Stomach (tissue), 9 donors: ENCODE measurements around the gene FOSL1. TPM values are rescaled to one million over a fixed set of nuclear protein-coding genes. Genes with fewer than 3 reads are reported as not detected.
A peak's percentile ranks its signal among the peaks of the same experiment; 100 is the strongest.

Experiments
- DNase-seq, 2 donors: peaks; one replicate each; pipeline versions ENCODE4 v3.0.0 to v3.0.0-alpha.2; 2013 to 2019
- H3K27ac ChIP-seq, 5 donors: fragments of 200-600 bp in 4 of 5; sonication (generic) in 4 of 5; one replicate each; pipeline ENCODE4 v1.5.1; 2013 to 2019; ENCODE audit warnings: mild to moderate bottlenecking in 1 of 5, moderate library complexity in 1 of 5
- H3K27me3 ChIP-seq, 3 donors: fragments of 200-600 bp; sonication (generic); one replicate each; pipeline ENCODE4 v1.5.1; 2017 to 2019; ENCODE audit warnings: mixed run types in 1 of 3
- H3K36me3 ChIP-seq, 4 donors: fragments of 200-600 bp; sonication (generic); 1 replicate in 3 of 4; 2 replicates in 1 of 4; pipeline ENCODE4 v1.5.1; 2016 to 2019
- H3K4me1 ChIP-seq, 4 donors: fragments of 200-600 bp; sonication (generic); one replicate each; pipeline ENCODE4 v1.5.1; 2016 to 2019
- H3K4me3 ChIP-seq, 4 donors: fragments of 200-600 bp; sonication (generic) in 3 of 4; one replicate each; pipeline ENCODE4 v1.5.1; 2016 to 2019; ENCODE audit warnings: mild to moderate bottlenecking in 1 of 4
- H3K9me3 ChIP-seq, 4 donors: fragments of 200-600 bp; sonication (generic); one replicate each; pipeline ENCODE4 v1.5.1; 2016 to 2019
- EP300 ChIP-seq: sonication (generic); formaldehyde crosslinking; IDR thresholded peaks from one replicate; pipeline ENCODE4 v1.6.1; 2017; ENCODE audit warnings: antibody characterized with exemption
- POLR2A ChIP-seq, 4 donors: fragments of 450-650 bp; IDR thresholded peaks; one replicate each; pipeline ENCODE4 v1.6.1; 2016; ENCODE audit warnings: antibody characterized with exemption in 4 of 4, control low read depth in 2 of 4, mild to moderate bottlenecking in 1 of 4, moderate library complexity in 1 of 4
- POLR2AphosphoS5 ChIP-seq, 3 donors: sonication (generic); formaldehyde crosslinking; IDR thresholded peaks; one replicate each; pipeline ENCODE4 v1.6.1; 2016; ENCODE audit warnings: antibody characterized with exemption in 3 of 3
- WGBS, 5 donors: extraction: QIAGEN DNeasy Blood & Tissue Kit in 3 of 5; methylation state at CpG; one replicate each; pipeline versions ENCODE4 v1.1.5 to v1.1.7; 2013 to 2018; 5-methylcytosine and 5-hydroxymethylcytosine counted together
- intact Hi-C: fragments of 100-400 bp; cut with DNase I; formaldehyde crosslinking; loops from one replicate; pipeline ENCODE4 v1.15.1; 2023; ENCODE audit warnings: low total_unique reads
- polyA plus RNA-seq, 3 donors: library from polyadenylated mRNA; stranded (reverse); fragments of 200-250 nt; gene quantifications; one replicate each; pipeline ENCODE4 v1.2.3, GENCODE V29; 2013
- total RNA-seq, 5 donors: library from RNA; depleted of rRNA; stranded (reverse); fragments of >200 nt; gene quantifications; one replicate each; pipeline versions ENCODE4 v1.1.0 to v1.2.3, GENCODE V29; 2014 to 2016
- TF ChIP-seq, protein P1 (sequence below), 7 experiments: fragments of 450-650 bp in 4 of 7; fragments of 200-600 bp in 3 of 7; sonication (generic) in 3 of 7; IDR thresholded peaks; one replicate each; pipeline ENCODE4 v1.5.1; 2016 to 2019; ENCODE audit warnings: antibody characterized with exemption in 7 of 7, control low read depth in 2 of 7, mild to moderate bottlenecking in 1 of 7
- donor health status: healthy with polysubstance abuse.
- donor health status: Bipolar disorder and iron deficiency.
- donor health status: healthy.

The FOSL1 gene
- total and polyA plus RNA-seq, 8 donors: 1.7 to 43.3 (median 10.6) TPM; not detected in 2

DNA sequence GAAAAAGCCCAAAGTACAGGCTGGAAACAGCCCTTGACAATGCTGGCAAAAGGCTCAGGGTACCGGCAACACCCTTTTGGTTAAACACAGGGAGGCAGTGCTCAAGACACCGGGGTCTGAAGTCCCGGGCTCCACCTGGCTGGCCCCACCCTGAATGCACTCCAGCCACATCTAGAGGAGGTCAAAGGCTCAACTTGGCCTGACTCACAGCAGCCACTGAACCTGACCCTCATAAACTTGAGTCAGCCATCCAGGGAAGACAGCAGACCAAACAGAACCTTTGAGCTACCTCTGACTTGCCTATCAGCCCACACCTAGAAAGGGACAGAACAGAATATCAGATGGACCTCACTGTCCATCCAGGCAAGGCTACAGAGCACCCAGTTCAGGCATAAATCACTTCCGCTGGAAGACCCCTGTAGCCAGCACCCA, 46.0 kb downstream of the FOSL1 start:
- WGBS, 5 donors: 52 to 79% (median 54%) methylated on average over 4 of the region's 4 CpGs
- intact Hi-C loops: no loop called here
- Histone ChIP-seq H3K4me1 (peaks cover 21 to 62% (median 56%) of the 10 kb centered on the region in 4 donors), H3K27me3 (no peaks in the 10 kb centered on the region), H3K4me3 (no peak overlapping the region), H3K9me3 (peaks cover 0 to 7% (median 0%) of the 10 kb centered on the region in 4 donors), H3K36me3 (peaks cover 42 to 64% (median 59%) of the 10 kb centered on the region in 4 donors), H3K27ac (peak overlapping the region in 4 of 5 donors; percentile 24 to 97 (median 38))
- DNase-seq: peak; percentile 68 to 82
- TF ChIP-seq, protein P1, sequence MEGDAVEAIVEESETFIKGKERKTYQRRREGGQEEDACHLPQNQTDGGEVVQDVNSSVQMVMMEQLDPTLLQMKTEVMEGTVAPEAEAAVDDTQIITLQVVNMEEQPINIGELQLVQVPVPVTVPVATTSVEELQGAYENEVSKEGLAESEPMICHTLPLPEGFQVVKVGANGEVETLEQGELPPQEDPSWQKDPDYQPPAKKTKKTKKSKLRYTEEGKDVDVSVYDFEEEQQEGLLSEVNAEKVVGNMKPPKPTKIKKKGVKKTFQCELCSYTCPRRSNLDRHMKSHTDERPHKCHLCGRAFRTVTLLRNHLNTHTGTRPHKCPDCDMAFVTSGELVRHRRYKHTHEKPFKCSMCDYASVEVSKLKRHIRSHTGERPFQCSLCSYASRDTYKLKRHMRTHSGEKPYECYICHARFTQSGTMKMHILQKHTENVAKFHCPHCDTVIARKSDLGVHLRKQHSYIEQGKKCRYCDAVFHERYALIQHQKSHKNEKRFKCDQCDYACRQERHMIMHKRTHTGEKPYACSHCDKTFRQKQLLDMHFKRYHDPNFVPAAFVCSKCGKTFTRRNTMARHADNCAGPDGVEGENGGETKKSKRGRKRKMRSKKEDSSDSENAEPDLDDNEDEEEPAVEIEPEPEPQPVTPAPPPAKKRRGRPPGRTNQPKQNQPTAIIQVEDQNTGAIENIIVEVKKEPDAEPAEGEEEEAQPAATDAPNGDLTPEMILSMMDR (IDR thresholded peaks at IDR 0.05): no peak
- TF ChIP-seq POLR2AphosphoS5 (IDR thresholded peaks at IDR 0.05): peak in 1 of 3 donors; percentile 46

GRCh38 chr11:65853246-65853979, 46.8 kb downstream of the FOSL1 start:
- 80 to 92% (median 89%) methylated on average over 3 to 6 of the region's 6 CpGs for WGBS, 5 donors

GRCh38 chr11:65852508-65853245, 47.5 kb downstream of the FOSL1 start:
- Histone ChIP-seq H3K4me1 (peaks cover 21 to 53% (median 49%) of the 10 kb centered on the region in 4 donors), H3K27me3 (no peaks in the 10 kb centered on the region), H3K27ac (peak overlapping the region in 2 of 5 donors; percentile 10 to 40), H3K4me3 (no peak overlapping the region), H3K9me3 (peaks cover 0 to 7% (median 0%) of the 10 kb centered on the region in 4 donors), H3K36me3 (peaks cover 42 to 64% (median 59%) of the 10 kb centered on the region in 4 donors)
- DNase-seq: no peak
- 86 to 97% (median 94%) methylated on average over 15 to 33 of the region's 33 CpGs for WGBS, 5 donors
- intact Hi-C loops: no loop called here
- TF ChIP-seq EP300 (no peak), POLR2AphosphoS5 (IDR thresholded peaks at IDR 0.05) (no peak), POLR2A (IDR thresholded peaks at IDR 0.05) (no peak)
- TF ChIP-seq, protein P1 (IDR thresholded peaks at IDR 0.05): no peak

More at GRCh38 chr11:65853246-65853979, 46.8 kb downstream of the FOSL1 start:
- Histone ChIP-seq H3K36me3 (peaks cover 42 to 64% (median 59%) of the 10 kb centered on the region in 4 donors), H3K27ac (peak overlapping the region in 4 of 5 donors; percentile 22 to 97 (median 32)), H3K4me1 (peaks cover 21 to 54% (median 49%) of the 10 kb centered on the region in 4 donors), H3K4me3 (no peak overlapping the region), H3K27me3 (no peaks in the 10 kb centered on the region), H3K9me3 (peaks cover 0 to 7% (median 0%) of the 10 kb centered on the region in 4 donors)
- intact Hi-C loops: no loop called here
- DNase-seq: no peak
- TF ChIP-seq POLR2AphosphoS5 (IDR thresholded peaks at IDR 0.05): no peak
- no peak for TF ChIP-seq EP300
- no peak for TF ChIP-seq POLR2A (IDR thresholded peaks at IDR 0.05)
- TF ChIP-seq, protein P1 (IDR thresholded peaks at IDR 0.05): no peak

GRCh38 chr11:65851811-65852507, 48.2 kb downstream of the FOSL1 start:
- 86 to 92% (median 91%) methylated on average over 8 to 10 of the region's 10 CpGs for WGBS, 5 donors
- Histone ChIP-seq H3K27ac (peak overlapping the region in 1 of 5 donors; percentile 10), H3K4me3 (no peak overlapping the region), H3K27me3 (no peaks in the 10 kb centered on the region), H3K9me3 (peaks cover 0 to 7% (median 0%) of the 10 kb centered on the region in 4 donors), H3K36me3 (peaks cover 42 to 64% (median 59%) of the 10 kb centered on the region in 4 donors), H3K4me1 (peaks cover 21 to 53% (median 49%) of the 10 kb centered on the region in 4 donors)
- DNase-seq: no peak
- intact Hi-C loops: no loop called here
- TF ChIP-seq, protein P1 (IDR thresholded peaks at IDR 0.05): no peak
- no peak for TF ChIP-seq POLR2A (IDR thresholded peaks at IDR 0.05)
- TF ChIP-seq POLR2AphosphoS5 (IDR thresholded peaks at IDR 0.05): no peak
- no peak for TF ChIP-seq EP300
